Measurements from ENCODE around the gene GPR107.

DNA sequence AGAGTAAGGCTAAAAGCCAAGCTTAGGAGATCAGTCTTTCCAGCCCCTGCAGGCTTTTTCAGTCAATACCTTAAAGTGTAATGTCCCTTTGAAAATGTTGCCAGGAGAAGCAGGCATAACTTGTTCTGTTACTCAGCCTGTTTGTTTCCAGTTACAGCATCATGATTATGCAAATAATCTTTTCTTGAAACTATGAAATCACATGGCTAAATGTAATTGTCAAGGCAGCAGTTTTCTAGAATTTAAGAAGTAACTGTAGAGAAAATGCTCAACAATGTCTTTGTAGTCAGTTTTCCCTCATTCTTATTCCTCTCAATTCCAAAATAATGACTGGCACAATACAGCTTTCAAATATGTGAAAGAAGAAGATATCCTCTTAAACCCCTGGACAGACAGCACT, 1.9 kb upstream of the GPR107 start:
- TF ChIP-seq, protein P1, sequence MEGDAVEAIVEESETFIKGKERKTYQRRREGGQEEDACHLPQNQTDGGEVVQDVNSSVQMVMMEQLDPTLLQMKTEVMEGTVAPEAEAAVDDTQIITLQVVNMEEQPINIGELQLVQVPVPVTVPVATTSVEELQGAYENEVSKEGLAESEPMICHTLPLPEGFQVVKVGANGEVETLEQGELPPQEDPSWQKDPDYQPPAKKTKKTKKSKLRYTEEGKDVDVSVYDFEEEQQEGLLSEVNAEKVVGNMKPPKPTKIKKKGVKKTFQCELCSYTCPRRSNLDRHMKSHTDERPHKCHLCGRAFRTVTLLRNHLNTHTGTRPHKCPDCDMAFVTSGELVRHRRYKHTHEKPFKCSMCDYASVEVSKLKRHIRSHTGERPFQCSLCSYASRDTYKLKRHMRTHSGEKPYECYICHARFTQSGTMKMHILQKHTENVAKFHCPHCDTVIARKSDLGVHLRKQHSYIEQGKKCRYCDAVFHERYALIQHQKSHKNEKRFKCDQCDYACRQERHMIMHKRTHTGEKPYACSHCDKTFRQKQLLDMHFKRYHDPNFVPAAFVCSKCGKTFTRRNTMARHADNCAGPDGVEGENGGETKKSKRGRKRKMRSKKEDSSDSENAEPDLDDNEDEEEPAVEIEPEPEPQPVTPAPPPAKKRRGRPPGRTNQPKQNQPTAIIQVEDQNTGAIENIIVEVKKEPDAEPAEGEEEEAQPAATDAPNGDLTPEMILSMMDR (IDR thresholded peaks at IDR 0.05), result no peak
- TF ChIP-seq POLR2A (IDR thresholded peaks at IDR 0.05), result no peak
- TF ChIP-seq POLR2AphosphoS5 (IDR thresholded peaks at IDR 0.05), result no peak

Data from stomach (tissue), 4 donors.